GM19025 (cell line): ENCODE results near the gene ACCS.
A peak's percentile ranks its signal among the peaks of the same experiment; 100 is the strongest.

Experiments
- ATAC-seq: cut with Tn5 transposase; IDR thresholded peaks from one replicate; pipeline ENCODE4 v1.9.1; 2021; ENCODE audit warnings: mild to moderate bottlenecking, low read depth, moderate library complexity; ENCODE audit not compliant: unreplicated experiment

Gene ACCS

DNA sequence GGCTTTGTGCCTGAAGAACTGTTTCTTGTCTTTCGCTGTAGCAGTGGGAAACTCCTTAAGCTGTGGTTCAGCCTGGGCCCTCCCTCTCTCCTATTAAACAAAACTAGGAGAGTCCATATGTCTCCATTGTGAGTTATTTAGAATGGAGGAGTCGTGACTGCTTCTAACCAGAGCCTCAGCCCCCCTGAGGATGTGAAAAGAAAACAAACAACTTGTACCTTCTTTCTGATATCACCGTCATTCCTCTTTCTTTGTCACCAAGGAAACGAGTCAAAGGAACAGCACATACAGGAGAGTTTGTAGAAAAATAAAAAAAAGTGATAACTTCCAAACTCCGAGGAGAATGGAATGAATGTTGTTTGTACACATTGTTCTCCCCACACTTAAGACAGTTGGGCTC lies 17.8 kb downstream of the ACCS start:
- no peak for ATAC-seq

DNA sequence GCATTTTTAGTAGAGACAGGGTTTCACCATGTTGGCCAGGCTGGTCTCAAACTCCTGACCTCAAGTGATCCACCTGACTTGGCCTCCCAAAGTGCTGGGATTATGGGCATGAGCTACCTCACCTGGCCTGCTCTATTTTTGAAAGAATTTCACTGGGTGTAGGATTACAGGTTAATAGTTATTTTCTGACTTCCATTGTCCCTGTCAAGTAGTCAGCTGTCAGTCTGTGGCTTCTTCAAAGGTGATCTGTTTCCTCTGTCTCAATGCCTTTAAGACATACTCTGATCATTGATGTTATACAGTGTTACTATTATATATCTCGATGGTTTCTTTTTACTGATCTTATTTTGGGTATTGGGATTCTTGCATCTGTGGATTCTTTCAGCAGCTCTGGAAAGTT lies 19.3 kb downstream of the ACCS start:
- no peak for ATAC-seq

DNA sequence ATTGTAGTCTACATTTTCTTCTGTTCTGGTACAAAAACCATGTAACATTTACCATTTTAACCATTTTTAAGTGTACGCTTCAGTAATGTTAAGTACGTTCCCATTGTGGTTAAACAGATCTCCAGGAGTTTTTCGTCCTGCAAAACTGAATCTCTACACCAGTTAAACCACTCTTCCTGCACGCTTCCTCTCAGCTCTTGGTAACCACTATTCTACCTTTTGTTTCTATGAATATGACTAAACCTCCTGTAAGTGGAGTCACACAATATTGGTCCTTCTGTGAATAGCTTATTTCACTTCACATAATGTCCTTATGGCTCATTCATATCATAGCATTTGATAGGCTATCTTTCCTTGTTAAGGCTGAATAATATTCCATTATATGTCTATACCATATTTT lies 22.3 kb downstream of the ACCS start:
- ATAC-seq = no peak

DNA sequence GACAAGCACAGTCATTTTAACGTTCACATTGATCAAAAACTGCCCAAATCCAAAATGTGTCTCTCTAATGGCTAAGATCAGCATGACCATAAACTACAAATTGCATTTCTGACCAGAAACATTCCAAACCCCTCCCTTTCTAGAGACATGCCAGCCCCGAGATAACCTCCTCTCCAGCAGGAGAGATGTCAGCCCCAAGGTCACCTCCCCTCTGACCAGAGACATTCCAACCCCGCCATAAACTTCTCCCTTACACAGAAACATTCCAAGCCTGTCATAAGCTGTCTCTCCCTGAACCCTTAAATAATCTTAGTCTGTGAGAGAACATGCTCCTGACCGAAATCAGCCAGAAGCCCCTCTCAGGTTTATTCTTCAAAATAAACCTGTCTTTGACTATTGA lies 22.8 kb downstream of the ACCS start:
- ATAC-seq = no peak

DNA sequence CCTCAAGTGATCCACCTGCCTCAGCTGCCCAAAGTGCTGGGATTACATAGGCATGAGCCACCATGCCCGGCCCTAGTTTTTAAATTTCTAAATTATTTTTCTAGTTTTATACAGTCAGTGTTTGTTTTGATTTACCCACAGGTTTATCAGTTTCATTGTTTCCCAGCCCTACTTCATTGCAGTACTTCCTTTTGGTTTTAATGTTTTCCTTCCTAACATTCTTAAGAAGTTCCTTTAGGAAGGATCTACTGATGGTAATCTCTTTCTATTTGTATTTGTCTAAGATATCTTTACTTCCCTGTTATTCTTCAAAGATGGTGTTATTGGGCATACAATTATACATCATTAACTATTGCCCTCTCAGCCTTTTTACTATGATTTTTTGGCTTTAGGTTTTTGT lies 24.5 kb downstream of the ACCS start:
- no peak for ATAC-seq

DNA sequence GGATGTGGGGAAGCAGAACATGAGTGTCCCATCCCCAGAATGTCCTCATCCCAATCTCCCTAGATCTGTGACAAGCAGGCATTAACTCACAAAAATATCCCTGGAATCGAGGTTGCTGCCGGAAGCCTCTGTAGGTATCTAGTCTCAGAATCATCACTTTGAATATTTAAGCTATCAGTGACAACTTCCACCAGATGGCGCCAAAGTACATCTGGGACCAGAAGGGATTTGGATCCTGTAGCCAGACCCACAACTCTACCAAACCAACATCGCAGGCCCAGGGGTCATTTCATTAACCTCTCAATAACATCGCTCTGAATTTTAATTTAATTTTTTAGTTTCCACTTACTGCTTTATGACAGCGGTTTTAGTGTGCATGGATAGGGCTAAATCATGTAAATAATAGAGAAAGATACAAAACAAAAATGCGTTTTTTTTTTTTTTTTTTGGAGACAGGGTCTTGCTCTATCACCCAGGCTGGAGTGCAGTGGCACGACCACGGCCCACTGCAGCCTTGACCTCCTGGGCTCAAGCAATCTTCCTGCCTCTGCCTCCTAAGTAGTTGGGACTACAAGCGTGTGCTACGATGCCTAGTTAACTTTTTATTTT lies 28.3 kb downstream of the ACCS start:
- no peak for ATAC-seq

DNA sequence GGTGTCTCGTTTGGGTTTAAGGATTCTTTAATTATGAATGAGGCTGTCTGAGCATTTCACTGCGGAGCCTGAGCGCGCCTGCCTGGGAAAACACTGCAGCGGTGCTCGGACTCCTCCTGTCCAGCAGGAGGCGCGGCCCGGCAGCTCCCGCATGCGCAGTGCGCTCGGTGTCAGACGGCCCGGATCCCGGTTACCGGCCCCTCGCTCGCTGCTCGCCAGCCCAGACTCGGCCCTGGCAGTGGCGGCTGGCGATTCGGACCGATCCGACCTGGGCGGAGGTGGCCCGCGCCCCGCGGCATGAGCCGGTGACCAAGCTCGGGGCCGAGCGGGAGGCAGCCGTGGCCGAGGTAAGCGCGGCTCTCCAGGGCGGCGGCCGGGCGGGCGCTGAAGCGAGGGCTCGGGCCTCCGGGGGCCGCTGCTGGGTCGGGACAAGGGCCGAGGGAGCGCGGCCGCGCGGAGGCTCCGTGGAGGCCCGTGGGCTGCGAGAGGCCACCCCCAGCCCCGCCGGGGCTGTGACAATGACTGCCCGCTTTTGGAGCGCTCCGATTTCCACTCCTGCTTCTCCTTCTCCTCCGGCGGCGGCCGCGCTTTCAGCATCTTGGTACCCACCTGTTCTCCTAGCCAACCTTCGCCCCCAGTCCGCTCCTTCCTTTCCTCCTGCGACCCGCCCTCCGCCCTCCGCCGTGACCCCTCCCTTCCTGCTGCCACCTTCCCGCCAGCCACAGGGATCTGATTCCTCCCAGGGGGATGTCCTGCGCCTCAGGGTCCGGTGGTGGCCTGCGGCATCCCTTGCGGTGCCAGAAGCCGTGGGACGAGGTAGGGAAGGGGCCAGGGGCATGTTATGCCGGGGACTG lies 29.7 kb downstream of the ACCS start, which contains the start of gene EXT2:
Gene EXT2 (plus strand): TSS at position 173 of the 854 bp plus-strand sequence. CDS start 12,035 bp downstream, outside the sequence.
- ATAC-seq = peak; percentile 95

DNA sequence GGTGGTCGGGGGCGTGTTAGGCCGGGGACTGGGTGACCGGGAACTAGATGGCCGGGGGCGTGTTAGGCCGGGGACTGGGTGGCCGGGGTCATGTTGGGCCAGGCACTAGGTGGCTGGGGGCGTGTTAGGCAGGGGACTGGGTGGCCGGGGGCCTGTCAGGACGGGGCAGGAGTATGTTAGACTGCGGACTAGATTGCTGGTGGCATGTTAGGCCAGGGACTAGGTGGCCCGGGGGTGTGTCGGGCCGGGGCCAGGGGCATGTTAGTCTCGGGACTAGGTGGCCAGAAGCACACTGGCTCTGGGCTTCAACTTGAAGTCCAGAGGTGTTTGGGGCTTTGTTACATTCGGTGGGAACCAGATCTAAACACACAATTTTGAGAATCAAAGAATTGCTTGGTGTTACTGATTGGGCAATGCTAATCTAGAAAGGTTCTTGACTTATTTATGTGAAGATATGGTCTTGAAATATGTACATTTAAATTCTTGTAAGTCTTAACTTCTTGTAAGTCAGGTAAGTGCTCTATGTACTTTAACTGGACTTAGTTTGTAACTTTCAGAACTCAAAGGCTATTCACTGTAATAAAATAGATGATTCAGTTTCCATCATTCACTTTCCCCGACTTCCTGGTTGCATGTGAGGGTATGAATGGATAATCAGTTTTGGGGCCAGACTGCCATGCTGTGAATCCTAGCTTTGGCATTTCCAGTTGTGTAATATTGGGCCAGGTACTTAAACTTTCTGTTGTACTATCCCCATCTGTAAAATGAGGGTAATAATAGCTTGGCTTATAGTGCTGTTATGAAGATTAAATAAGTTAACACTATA lies 30.5 kb downstream of the ACCS start:
- no peak for ATAC-seq

DNA sequence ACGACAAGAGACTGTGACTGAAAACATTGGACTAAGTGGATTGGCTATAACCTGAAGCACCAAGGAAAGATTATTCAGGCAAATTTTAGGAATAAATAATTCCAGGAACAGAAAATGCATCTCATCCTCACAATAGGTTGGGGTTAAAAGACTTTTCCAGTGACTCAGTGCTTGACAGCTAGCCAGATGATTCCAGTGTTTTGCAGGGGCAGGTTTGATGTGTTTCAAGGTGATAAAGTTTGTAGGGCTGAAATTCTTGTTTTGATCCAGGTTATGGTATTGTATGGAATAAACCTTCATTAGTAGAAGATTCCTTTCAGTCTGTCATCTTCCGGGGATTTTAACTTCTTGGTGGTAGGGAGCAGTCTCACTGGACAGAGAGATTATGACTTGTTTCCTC lies 31.8 kb downstream of the ACCS start:
- no peak for ATAC-seq

DNA sequence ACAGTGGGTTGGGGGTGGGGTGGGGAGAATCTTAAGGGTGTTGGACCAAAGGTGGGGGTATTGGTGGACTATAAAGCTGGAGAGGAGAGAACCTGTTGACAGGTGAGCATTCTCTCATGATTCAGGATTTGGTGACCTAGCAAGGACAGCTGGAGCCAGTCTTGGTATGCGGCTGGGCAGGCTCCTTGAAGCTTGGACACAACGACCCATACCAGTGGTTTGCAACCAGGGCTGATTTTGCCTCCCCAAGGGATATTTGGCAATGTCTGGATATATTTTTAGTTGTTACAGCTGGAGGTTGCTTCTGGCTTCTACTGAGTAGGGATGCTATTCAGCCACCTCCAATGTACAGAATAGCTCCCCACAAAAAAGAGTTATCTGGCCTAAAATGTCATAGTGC lies 35.0 kb downstream of the ACCS start:
- ATAC-seq = no peak

DNA sequence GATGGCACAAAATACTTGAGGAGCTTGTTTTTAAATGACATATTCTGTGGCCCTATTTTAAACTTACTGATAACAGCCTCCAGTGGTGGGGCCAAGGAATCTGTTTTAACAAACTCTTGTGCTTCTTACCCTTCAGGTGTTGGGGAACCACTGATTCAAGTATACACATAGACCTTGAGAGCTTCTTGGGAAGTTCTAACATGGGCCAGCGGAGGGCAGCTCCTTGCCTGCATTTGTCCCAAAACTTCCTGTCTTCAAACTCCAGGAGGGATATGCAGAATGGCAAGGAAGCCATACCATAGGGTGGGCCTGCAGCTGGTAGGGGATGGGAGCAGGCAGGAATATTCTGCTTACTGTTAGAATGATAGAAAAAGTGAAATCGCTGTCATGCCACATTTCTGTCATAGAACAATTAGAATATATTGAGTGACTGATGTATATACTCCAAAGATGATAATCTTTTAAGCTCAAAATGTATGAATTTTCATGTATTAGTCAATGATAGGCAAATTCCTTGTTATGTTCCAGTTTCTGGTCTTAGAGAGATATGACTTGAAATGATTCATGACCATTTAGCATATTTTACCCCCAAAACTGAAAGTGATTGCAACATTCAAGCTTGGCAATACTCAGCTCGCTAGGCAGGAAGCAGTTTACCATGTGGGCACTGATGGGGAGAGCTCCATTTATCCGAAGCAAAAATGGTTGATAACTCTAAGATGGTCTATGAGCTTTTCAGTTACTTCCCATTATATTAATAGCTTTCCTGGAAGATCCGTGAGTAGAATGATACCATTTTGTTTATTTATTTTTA lies 38.6 kb downstream of the ACCS start:
- ATAC-seq = no peak

DNA sequence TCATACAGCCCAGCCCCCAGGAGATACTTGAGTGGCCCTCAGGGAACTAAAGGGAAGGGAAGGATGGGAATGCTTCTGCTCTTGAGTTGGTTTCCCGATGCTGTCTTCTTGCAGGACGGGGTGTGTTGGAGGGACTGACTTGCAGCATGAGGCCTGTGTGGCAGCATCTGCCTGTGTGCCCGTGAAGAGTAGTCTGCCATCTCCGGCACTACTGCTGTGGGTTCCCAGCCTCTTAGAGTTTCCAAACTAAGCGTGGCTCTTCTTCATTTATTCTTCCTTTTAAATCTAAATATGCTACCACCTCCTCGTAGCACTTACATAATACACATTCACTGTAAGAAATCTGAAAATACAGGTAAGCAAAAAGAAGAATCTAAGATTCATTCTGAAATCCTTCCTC lies 42.2 kb downstream of the ACCS start:
- no peak for ATAC-seq

DNA sequence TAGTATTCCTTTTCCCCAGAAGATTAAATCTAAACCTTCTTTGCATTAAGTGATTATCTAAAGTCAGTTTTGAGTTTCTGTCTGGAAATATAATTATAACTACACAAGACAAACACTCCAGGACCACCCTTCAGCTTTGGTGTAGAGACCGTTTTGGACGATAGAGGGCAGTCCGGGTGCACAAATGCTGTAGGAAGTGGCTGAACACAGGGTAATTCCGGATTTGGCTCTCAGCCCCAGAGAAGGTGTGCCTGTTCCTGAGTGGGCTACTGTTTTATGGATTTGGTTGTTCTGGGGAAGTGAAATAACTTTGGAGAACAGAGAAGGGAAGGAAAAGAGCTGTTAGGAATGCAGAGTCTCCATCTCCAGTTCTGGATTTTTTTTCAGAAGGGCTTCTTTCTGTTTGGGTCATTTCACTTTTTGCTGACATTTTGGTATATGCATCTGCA lies 44.2 kb downstream of the ACCS start:
- peak; percentile 88 for ATAC-seq

DNA sequence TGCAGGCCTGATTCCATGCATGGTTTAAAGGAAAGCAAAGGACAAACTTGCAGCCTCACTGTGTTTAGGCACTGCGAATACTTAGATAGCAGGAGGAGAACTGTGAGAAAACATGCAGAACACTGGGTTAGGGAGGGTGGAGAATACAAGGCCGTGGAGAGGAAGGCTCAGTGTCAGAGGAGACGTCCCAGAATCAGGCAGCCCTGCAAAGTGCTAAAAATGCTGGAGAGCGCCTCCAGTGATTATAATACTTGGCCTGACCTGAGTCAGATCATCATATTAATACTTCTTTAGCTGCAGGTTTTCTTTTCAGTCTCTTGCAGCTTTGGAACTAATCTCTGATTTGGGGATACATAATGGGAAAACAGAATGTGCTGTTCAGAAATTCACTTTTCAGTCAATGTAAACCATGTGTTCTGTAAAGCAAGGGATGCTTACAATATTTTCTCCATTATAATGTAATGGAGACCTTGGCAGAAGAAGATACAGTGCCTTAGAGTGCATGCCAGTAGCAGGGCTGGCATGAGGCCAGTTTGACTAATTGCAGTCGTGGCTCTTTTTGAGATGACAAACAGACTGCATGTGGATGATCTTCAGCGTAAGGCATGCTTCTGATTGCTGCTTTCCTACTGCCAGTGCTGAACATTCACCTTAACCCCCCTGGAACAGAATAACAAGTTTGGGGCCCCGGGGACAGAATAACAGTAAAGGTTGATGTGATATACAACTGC lies 46.2 kb downstream of the ACCS start:
- ATAC-seq = no peak

DNA sequence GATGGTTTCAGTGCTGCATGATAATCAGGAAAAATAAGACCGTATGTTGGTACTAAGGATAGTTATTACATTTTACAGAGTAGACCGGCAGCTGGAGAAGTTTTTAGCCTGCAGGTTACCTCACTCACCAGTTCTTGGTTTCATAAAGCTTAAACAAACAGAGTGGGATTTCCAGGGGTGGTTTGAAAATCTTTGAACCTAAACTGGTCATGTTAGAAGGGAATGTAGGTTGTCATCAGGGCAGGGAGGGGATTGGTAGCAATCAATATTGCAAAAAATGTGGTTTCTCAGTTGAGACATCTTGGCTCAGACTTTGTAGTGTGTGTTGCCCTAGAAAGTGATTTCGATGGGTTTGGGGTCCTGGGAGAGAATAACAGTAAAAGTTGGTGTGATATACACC lies 46.9 kb downstream of the ACCS start:
- peak; percentile 41 for ATAC-seq

DNA sequence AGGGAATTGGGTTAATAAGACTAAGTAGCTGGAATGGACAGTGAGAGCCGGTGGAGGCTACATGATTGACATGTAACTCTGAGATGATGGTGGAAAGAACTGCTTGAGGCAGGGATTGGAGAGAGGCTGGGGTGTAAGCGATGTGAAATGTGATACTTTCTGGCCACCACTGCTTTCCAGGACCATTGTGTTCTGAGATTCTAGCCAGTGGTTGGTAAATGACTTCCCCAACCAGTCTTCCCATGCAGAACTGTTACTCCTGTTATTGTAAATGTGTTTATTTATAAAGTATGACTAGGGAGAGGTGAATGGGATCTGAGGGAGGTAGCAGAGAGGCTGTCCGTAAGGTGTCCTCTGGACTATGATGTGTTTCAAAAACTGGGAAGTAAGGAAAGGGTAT lies 47.5 kb downstream of the ACCS start:
- ATAC-seq = no peak

DNA sequence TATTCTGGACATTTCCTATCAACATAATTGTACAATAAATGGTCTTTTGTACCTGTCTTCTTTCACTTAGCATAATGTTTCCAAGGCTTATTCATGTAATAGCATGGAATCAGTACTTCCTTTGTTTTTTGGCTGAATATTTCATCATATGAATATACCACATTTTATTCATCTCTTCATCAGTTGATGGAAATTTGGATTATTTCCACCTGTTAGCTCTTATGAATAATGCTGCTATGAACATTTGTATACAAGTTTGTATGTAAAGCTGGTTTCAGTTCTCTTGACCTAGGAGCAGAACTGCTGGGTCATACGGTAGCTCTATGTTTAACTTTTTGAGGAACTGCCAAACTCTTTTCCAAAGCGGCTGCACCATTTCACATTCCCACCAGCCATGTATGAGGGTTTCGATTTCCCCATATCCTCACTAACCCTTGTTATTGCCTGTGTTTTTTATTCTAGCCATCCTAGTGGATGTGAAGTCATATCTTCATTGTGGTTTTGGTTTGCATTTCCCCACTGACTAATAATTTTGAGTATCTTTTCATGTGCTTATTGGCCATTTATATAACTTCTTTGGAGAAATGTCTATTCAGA lies 50.3 kb downstream of the ACCS start:
- no peak for ATAC-seq

DNA sequence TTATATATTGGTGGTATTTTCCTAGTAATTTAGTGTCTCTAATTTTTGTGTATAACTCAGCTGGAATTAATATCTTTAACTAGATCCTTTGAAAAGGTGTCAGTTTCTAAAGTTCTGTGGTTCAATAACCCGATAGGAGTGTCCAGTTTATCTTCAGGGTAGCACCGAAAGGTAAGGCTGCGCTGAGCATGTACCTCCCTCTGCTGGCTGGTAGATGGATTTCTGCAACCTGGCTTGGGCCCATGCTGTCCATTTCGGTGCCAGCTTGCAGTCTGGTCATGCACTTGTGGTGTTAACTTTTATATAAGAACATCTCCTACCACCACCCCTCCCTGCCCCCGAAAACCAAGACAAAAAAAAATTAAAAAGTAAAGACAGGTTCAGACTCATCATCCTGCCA lies 54.1 kb downstream of the ACCS start:
- ATAC-seq = no peak

DNA sequence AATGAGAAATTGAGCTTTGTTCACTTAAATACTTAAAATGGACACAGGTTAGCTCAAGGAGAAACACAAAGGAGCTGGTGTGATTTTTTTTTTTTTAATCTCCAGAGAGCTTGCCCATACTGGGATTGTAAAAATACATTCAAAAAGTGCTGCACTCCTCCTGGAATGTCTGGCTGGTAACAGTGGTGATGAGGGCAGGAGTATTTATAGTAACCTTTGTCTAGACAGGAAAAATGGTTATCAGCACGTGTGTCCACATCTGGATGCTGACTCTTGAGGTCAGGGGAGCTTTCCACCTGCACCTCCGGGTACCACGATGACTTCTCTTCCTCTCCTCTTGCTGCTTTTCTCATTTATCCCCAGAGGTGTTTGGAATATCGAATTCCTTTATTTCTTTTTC lies 59.5 kb downstream of the ACCS start:
- no peak for ATAC-seq
